NK-92 treated with Interleukin-12 subunit alpha and Interleukin-12 subunit beta, amount 100 ng/mL, for 24 hours (cell line): ENCODE measurements around the gene SLC35D2.
"Not testable (repeated sequence)": the region's sequence is repeated elsewhere in the genome, so short reads cannot be mapped to it uniquely, and the experiment has no call there.

Experiments
- DNase-seq: peaks from one replicate; lab custom pipeline; 2025; lab: John Stamatoyannopoulos, UW

Gene SLC35D2

DNA sequence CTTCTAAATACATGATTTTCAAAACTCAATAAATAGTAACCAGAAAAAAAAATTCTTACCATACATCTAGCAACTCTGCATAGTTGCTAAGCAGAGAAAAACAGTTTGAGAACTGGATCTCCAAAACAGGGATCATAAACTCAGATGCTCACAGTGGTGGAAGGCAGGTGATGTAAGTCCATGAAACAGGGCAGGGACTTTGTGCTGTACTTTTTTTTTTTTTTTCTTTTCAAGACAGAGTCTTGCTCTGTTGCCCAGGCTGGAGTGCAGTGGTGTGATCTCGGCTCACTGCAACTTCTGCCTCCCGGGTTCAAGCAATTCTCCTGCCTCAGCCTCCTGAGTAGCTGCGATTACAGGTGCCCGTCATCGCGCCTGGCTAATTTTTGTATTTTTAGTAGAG, 76.6 kb downstream of the SLC35D2 start:
- not testable (repeated sequence) for DNase-seq

DNA sequence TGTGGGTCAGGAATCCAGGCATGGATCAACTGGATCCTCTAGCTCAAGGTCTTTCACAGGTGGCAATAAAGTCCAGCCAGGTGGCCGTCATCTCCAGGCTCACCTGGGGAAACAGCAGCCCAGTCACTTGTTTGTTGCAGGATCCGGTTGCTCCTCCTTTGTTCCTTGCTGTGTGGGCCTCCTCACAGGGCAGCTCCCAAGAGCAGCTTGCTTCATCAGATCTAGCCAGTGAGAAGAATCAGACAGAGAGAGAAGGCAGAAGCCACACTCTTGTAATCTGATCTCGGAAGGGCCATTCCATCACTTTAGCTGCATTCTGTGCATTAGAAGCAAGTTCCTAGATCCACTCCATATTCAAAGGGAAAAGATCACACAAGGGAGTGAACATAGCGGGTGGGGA, 78.3 kb downstream of the SLC35D2 start:
- no peak for DNase-seq

DNA sequence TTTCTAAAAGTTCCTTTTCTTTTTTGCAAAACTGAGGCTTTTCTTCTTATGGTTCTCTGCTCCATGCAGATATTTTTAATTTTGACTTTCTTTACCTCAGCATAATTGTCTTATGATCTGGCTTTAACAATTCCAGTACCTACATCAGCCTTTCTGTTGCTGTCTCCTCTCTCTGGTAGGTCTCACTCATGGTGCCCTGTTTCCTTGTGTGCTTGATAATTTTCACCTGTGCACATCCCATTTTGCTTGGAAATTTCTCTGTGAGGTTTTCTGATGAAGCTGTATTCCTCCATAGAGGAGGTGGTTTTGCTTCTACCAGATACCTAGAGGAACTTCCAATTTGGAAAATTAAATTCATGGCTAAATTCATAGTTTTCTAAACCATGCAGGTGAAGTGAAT, 79.3 kb downstream of the SLC35D2 start:
- no peak for DNase-seq

- no peak for DNase-seq
These were observed 81.5 kb downstream of the SLC35D2 start, which contains the start of gene HSD17B3 for GRCh38 chr9:96302021-96302420. Gene HSD17B3 (minus strand): TSS chr9:96302176. CDS start chr9:96302104, 72 bp downstream.

GRCh38 chr9:96299823-96300222, 83.7 kb downstream of the SLC35D2 start:
- DNase-seq: no peak

DNA sequence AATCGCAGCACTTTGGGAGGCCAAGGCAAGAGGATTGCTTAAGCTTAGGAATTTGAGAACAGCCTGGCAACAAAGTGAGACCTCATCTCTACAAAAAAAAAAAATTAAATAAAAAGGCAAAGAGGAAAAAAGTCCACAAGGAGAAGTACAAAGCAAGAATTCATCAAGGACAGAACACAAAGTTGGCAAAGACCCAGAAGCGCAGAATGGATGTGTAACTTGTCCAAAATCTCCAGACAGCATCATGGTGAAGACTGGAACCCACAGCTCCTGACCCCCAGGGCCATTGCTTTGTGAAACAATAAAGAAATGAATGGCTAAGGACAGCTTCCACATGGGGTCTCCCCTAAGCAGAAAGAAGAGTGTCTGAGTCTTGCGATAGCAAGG, 89.4 kb downstream of the SLC35D2 start:
- DNase-seq: no peak

DNA sequence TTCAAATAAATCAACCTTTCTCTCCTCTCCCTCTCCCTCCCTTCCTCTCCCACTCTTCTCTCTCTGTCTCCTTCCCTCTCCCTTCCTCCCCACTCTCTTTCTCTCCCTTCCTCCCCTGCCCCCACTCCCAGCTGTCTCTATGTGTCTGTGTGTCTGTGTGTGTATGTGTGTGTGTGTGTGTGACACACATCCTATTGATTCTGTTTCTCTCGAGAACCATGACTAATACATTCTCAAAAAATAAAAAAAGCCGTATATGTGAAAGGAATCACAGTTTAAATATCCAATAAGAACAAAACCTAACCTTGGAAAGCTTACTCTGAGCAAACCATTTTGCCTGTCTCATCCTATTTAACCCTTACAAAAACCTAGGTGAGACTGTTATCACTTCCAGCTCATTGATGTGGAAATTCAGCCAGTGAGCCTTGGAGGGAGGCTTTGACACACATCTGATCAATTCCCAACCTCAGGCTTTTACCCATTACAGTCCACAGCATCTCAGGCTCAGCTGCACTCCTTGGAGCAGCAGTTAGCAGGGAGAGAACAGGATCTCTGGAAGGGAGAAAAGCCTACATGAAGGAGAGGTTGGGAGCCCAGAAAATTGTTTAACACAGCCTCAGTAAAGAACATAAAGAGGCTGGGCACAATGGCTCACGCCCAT, 89.9 kb downstream of the SLC35D2 start:
- no peak for DNase-seq

DNA sequence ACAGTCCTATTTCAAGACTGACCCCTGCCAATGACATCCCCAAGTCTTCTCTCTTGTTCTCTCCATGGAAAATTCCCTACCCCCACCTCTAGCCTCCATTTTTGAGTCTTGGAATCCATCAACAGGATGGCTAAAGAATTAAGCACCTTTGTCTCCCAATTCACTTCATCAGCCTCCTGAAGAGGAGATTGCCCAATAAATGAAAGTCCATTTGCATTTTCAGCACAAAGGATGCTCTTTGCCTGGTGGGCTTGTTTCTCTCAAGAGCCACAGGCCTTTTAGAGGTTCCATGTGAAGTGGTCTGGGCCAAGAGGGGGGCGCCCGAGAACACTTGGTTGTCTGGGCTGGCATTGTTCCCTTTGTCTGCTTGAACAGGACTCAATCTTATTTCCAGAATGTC, 94.1 kb downstream of the SLC35D2 start:
- no peak for DNase-seq

- no peak for DNase-seq
These were observed 101.9 kb downstream of the SLC35D2 start for GRCh38 chr9:96281641-96282040.

DNA sequence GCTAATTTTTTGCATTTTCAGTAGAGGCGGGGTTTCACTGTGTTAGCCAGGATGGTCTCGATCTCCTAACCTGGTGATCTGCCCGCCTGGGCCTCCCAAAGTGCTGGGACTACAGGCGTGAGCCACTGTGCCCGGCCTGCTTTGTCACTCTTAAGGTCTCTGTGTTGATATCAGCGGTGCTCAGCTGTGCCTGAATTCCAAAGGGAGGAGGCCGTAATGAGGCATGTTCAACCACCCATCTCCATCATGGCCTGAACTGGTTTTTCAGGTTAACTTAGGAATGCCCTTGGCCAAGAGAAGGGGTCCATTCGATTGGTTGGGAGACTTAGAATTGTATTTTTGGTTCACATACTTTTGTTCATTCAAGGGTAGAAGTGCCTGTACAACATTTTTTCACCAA, 103.6 kb downstream of the SLC35D2 start:
- no peak for DNase-seq

DNA sequence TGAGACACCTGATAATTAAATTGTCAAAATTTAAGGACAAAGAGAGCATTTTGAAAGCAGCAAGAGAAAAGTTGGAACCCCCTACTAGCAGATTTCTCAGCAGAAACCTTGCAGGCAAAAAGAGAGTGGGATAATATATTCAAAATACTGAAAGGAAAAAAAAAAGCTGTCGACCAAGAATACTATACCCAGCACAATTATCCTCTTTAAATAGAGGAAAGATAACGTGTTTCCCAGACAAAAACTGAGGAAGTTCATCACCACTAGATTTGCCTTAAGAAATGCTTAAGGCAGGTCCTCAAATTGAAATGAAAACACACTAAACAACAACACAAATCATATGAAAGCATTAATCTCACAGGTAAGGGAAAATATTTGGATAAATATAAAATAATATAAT, 108.6 kb downstream of the SLC35D2 start:
- no peak for DNase-seq
